Kidney (tissue), 14 donors: ENCODE data around the gene ACSF3. TPM values are rescaled to one million over a fixed set of nuclear protein-coding genes. Genes with fewer than 3 reads are reported as not detected.

Source experiments
- DNase-seq, 5 donors: peaks; one replicate each; pipeline ENCODE4 v3.0.0-alpha.2; 2013 to 2020
- FAIRE-seq: peaks from 2 replicates; lab custom pipeline; 2012; peaks lifted over from hg19 to GRCh38; lab: Jason Lieb, UNC
- H3K27ac ChIP-seq, 2 donors: one replicate each; pipeline ENCODE4 v1.7.0; 2013; ENCODE audit warnings: low read depth in 2 of 2, low read length in 2 of 2, inconsistent platforms in 1 of 2
- H3K27me3 ChIP-seq: one replicate; pipeline ENCODE4 v1.7.1; 2013; ENCODE audit warnings: low read length, inconsistent platforms; ENCODE audit not compliant: control insufficient read depth, insufficient read depth
- H3K36me3 ChIP-seq, 3 donors: one replicate each; pipeline versions ENCODE4 v1.7.0 to v1.7.1; 2013; ENCODE audit warnings: low read length in 3 of 3, control low read depth in 1 of 3, inconsistent platforms in 1 of 3; ENCODE audit not compliant: insufficient read depth in 3 of 3, control insufficient read depth in 2 of 3
- H3K4me1 ChIP-seq, 3 donors: one replicate each; pipeline versions ENCODE4 v1.7.0 to v1.7.1; 2013; ENCODE audit warnings: low read length in 3 of 3, inconsistent platforms in 1 of 3, low read depth in 1 of 3; ENCODE audit not compliant: control insufficient read depth in 2 of 3, insufficient read depth in 2 of 3
- H3K4me3 ChIP-seq, 3 donors: one replicate each; pipeline versions ENCODE4 v1.7.0 to v1.8.1; 2013; ENCODE audit warnings: low read length in 3 of 3, control low read depth in 1 of 3, inconsistent platforms in 1 of 3
- H3K9ac ChIP-seq, 3 donors: one replicate each; pipeline versions ENCODE4 v1.7.0 to v1.7.1; 2013; ENCODE audit warnings: low read length in 3 of 3, control low read depth in 1 of 3, inconsistent platforms in 1 of 3
- H3K9me3 ChIP-seq, 3 donors: one replicate each; pipeline versions ENCODE4 v1.7.0 to v1.7.1; 2013; ENCODE audit warnings: low read length in 3 of 3, control low read depth in 1 of 3, inconsistent platforms in 1 of 3; ENCODE audit not compliant: control insufficient read depth in 2 of 3, insufficient read depth in 1 of 3
- intact Hi-C: fragments of 100-400 bp; cut with DNase I; formaldehyde crosslinking; loops from one replicate; pipeline ENCODE4 v1.11.1; 2022
- polyA plus RNA-seq: library from polyadenylated mRNA; stranded (reverse); fragments of 350-450 nt; fragmentation: Illumina TruSeq; extraction: RNeasy Lipid Tissue Mini Kit (QIAGEN cat#74804); gene quantifications from one replicate; pipeline ENCODE4 v1.2.3, GENCODE V29; 2014; ENCODE audit warnings: low read depth, low replicate concordance; ENCODE audit not compliant: insufficient read depth
- total RNA-seq: library from RNA; stranded (reverse); fragmentation: NEBNext Ultra II Directional; extraction: Animal tissue kit (Norgen Biotek cat#: 25700); gene quantifications from one replicate; pipeline ENCODE4 v1.2.1, GENCODE V29; 2021
- TF ChIP-seq, protein P1 (sequence below): IDR thresholded peaks from 3 replicates; pipeline ENCODE4 v1.5.1; 2012; ENCODE audit warnings: mild to moderate bottlenecking, moderate library complexity, borderline replicate concordance; ENCODE audit not compliant: insufficient read depth; ENCODE audit errors: extremely low read depth
- donor health status: control.
- donor health status: control.
- donor health status: control.
- donor health status: control.
- donor health status: control.
- donor health status: DM: yes; HTN: yes; CAD: no.
- donor health status: Normal renal cell carcinoma (clear cell type).

Gene ACSF3
- total and polyA plus RNA-seq, 2 donors from 2014 or later: 33.2 to 39.0 TPM

DNA sequence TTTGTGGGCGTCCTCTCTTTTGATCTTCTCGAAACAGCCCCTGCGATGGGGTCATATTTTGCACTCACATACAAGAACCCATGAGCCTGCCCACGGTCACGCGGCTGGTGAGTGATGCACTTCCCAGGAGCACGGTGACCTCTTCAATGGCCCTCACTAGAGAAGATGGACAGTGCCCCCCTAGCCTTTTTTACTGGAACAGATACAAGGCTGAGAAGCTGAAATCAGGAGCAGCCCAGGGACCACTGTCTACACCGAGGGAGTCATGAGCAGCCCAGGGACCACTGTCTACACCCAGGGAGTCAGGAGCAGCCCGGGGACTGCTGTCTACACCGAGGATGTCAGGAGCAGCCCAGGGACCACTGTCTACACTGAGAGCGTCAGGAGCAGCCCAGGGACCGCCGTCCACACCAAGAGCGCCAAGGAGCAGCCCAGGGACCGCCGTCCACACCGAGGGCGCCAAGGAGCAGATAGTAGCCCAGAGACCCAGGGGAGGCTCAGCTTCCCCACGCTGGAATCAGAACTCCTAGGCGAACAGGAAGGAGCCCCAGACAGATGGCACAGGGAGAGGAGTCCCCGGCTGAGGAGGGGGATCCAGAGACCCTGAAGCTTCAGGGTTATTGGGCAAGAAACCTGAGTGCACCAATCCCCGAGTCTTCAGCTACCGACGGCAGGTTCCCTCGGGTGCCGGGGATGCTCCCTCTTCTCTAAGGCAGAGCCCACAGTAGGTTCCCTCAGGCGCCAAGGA lies 23.7 kb downstream of the ACSF3 start:
- H3K36me3 ChIP-seq: peaks cover 2 to 13% (median 9%) of the 10 kb centered on the region in 3 donors
- no peak for DNase-seq

DNA sequence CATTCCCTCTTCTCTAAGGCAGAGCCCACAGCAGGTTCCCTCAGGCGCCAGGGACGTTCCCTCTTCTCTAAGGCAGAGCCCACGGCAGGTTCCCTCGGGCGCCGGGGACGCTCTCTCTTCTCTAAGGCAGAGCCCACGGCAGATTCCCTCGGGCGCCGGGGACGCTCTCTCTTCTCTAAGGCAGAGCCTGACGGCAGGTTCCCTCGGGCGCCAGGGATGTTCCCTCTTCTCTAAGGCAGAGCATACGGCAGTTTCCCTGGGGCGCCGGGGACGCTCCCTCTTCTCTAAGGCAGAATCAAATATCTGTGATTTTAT lies 24.3 kb downstream of the ACSF3 start:
- FAIRE-seq: no peak

More for the DNA sequence above, 23.7 kb downstream of the ACSF3 start:
- intact Hi-C loops: no loop called here
- Histone ChIP-seq H3K4me3 (no peak overlapping the region), H3K27ac (no peak overlapping the region), H3K27me3 (no peaks in the 10 kb centered on the region), H3K4me1 (peaks cover 0 to 2% (median 0%) of the 10 kb centered on the region in 3 donors), H3K9me3 (no peaks in the 10 kb centered on the region), H3K9ac (no peak overlapping the region)
- TF ChIP-seq, protein P1, sequence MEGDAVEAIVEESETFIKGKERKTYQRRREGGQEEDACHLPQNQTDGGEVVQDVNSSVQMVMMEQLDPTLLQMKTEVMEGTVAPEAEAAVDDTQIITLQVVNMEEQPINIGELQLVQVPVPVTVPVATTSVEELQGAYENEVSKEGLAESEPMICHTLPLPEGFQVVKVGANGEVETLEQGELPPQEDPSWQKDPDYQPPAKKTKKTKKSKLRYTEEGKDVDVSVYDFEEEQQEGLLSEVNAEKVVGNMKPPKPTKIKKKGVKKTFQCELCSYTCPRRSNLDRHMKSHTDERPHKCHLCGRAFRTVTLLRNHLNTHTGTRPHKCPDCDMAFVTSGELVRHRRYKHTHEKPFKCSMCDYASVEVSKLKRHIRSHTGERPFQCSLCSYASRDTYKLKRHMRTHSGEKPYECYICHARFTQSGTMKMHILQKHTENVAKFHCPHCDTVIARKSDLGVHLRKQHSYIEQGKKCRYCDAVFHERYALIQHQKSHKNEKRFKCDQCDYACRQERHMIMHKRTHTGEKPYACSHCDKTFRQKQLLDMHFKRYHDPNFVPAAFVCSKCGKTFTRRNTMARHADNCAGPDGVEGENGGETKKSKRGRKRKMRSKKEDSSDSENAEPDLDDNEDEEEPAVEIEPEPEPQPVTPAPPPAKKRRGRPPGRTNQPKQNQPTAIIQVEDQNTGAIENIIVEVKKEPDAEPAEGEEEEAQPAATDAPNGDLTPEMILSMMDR: no peak
- no peak for FAIRE-seq

DNA sequence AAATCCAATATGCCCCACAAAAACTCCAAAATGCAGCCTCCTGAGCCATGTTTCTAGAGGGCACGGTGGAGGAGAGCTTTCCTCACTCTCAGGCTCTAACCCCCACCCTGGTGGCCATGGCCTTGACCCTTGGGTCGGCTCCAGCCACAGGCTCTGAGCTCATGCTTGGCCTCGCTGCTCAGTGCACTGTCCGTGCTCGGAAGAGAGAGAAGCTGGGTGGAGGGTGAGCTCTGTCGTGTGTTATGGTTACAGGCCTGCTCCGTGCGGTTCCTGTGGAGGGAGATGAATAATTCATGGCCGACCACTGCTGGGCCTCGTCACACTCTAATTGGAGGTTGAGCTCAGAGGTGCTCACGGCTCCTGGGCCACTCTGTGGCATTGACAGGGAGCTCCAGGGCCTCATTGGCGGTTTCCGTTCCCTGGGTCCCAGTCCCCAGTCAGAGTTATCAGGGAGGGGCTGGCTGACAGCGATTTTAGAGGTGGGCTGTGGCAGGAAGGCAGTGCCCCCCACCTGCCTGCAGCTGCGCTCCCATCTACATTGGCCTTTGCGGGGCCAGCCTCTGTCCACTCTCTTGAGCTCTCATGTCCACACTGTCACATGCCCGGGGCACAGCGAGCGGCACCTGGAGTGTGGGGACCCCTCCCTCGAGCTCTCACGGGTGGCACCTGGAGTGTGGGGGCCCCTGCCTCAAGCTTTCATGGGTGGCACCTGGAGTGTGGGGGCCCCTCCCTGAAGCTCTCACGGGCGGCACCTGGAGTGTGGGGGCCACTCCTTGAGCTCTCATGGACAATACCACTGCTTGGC lies 24.9 kb downstream of the ACSF3 start:
- DNase-seq (peak in 4 of 5 donors; percentile 37 to 78 (median 52)), FAIRE-seq (no peak)
- intact Hi-C loops: no loop called here
- no peaks in the 10 kb centered on the region for H3K9me3 ChIP-seq
- no peaks in the 10 kb centered on the region for H3K27me3 ChIP-seq
- no peak overlapping the region for H3K9ac ChIP-seq
- H3K36me3 ChIP-seq: peaks cover 0 to 8% (median 4%) of the 10 kb centered on the region in 3 donors
- TF ChIP-seq, protein P1: no peak
- peaks cover 0 to 2% (median 0%) of the 10 kb centered on the region in 3 donors for H3K4me1 ChIP-seq
- no peak overlapping the region for H3K4me3 ChIP-seq
- H3K27ac ChIP-seq: no peak overlapping the region

More for the DNA sequence above, 24.3 kb downstream of the ACSF3 start:
- TF ChIP-seq, protein P1: no peak
- H3K27me3 ChIP-seq: no peaks in the 10 kb centered on the region
- intact Hi-C loops: no loop called here
- peak in 1 of 5 donors; percentile 58 for DNase-seq
- H3K27ac ChIP-seq: no peak overlapping the region
- H3K4me3 ChIP-seq: no peak overlapping the region
- H3K4me1 ChIP-seq: peaks cover 0 to 2% (median 0%) of the 10 kb centered on the region in 3 donors
- no peak overlapping the region for H3K9ac ChIP-seq
- H3K36me3 ChIP-seq: peaks cover 0 to 8% (median 4%) of the 10 kb centered on the region in 3 donors
- H3K9me3 ChIP-seq: no peaks in the 10 kb centered on the region
